ENCODE data around the gene UBR3.
A peak's percentile ranks its signal among the peaks of the same experiment; 100 is the strongest.

UBR3 gene

DNA sequence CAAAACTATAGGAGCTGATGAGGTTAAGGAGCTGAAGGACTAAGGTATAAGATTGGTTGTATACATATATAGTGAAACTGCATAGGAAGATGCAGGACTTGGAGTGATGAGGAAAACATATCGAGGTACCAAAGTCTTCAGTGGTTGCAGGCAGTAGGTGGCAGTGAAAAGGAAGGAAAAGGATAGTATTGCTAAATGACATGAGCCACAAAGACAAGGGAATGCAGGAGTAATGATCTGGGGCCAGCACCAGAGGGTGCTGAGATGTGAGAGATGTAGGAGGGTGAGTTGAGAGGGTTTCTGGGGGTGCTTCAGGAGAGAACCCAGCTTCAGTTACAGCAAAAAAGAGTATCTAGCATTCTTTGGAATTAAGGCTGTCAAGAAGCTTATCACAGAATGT, 178.4 kb downstream of the UBR3 start:
- peak; percentile 14 for DNase-seq (ENCODE audit: low spot score)

- DNase-seq (ENCODE audit: low spot score): no peak
These were observed 179.5 kb downstream of the UBR3 start for GRCh38 chr2:170006587-170007325.

DNA sequence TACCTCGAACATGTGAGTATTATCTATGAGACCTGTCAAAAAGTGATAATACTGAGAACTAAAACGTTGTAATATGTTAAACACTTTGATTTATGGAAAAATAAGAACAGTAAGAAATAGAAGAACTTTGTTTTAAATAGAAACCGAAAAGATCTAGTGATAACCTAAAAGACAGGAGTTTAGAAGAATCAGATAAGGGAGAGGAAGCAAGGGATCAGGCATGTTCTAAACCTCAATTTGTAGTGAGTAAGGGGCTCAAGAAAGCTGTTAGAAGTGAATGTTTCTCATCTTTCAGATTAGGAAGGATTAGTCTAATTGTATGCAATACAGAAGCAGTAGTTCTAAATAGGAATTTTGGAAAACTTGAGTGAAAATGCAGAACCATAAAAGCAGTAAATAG, 182.0 kb downstream of the UBR3 start:
- no peak for DNase-seq (ENCODE audit: low spot score)

DNA sequence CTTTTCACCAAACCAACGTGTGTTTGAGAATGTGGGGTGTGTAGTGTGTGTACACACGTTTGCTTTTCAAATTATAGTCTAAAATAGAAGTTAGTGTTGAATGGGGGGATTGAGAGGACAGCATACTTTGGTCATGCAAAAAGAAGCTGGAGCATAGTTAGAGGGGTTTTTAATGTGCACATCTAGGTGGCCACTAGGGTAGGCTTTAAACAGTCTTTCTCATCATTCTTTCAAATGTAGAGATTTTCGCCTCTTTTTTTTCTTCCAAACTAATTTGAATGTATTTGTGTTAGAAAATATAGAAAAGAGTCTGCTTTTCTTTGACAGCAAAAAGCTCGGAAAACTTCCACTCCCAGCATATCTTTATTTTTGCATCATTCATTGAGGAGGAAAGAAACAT, 185.5 kb downstream of the UBR3 start:
- DNase-seq (ENCODE audit: low spot score): no peak

- DNase-seq (ENCODE audit: low spot score): no peak
These were observed 186.7 kb downstream of the UBR3 start for GRCh38 chr2:170013802-170014551.

DNA sequence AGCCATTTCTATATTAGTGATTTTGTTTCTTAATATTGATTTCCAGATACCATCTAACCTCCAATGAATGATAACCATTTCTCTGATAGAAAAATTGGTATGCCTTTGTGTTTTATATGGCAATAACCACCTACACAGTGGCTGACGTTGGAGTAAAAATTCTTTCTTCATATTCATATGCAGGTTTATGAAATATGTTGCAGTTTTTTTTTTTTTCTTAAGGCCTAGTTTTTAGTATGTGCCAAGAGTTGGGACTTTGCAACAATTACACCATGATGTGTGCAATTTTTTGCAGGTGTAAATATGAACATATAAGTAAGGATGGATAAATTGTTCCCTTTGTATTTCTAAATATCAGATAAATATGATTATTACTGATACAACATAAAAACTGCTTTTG, 187.5 kb downstream of the UBR3 start:
- no peak for DNase-seq (ENCODE audit: low spot score)

DNA sequence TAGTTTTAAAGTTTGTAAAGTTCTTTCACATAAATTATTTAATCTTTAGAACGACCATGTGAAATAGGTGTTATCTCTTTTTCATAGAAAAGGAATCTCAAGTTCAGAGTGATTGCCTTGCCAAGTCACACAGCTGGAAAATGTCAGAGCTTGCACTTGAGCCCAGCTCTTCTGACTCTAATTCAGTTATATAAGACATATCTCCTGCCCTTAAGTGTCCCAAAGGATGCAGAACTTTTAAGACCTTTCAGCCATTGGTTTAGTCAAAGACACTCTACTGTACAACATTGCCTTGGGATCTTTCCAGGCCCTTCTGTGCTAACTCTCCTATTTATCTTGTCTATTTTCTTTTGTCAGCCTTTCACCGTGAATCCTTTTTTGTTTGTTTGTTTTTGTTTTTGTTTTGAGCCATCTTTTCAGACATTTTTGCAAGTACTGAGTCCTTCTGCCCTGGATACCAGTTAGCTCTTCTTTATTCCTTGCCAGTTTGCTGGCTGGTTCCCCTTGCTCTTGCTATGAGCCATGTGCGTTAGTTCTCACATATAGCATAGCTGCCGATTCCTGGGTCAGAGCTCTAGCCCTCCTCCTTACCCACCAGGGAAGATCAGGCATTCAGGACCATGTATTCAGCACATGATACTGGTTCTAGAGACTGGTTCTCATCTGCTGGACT, 190.7 kb downstream of the UBR3 start:
- DNase-seq (ENCODE audit: low spot score): no peak

- DNase-seq (ENCODE audit: low spot score): no peak
These were observed 192.0 kb downstream of the UBR3 start for GRCh38 chr2:170019060-170019805.

GRCh38 chr2:170020777-170021176, 193.5 kb downstream of the UBR3 start:
- no peak for DNase-seq (ENCODE audit: low spot score)

GRCh38 chr2:170022692-170023091, 195.4 kb downstream of the UBR3 start:
- peak; percentile 24 for DNase-seq (ENCODE audit: low spot score)

DNA sequence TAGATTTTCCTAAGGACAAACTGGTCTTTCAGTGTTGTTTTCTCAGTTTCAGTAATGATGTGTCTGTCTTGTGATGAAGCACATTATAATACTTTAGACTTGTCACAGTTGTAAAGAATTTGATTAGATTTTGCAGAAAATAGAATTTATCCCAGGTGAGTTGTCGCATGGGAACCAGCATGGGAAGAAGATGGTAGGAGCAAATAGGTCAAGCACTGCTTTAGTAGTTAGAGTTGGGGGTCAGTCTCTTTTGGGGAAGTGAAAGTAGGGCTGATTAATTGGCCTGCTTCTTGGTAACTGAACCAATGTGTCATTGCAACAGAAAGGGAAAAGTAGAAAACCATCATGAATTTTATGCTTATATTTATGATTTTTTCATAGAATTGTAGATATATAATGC, 197.5 kb downstream of the UBR3 start:
- no peak for DNase-seq (ENCODE audit: low spot score)

GRCh38 chr2:170025223-170025622, 198.0 kb downstream of the UBR3 start:
- no peak for DNase-seq (ENCODE audit: low spot score)

DNA sequence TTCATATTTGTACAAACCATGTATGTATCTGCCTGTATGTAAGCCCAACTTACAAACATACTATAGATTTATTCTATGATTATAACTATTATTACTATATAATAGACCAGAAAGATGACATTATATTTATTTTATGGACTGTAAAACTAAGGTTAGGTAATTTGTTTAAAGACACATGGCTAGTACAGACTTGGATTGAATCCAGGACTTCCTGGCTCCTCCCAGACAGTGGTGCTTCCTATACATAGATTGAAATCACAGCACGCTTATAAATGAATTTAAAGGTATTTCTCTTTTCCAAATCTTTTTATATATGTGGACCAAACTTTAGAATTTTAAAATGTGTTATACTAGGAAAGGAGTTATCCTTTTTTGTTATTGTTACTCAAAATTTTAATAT, 199.1 kb downstream of the UBR3 start:
- no peak for DNase-seq (ENCODE audit: low spot score)

- DNase-seq (ENCODE audit: low spot score): no peak
These were observed 202.3 kb downstream of the UBR3 start for GRCh38 chr2:170029551-170029950.

GRCh38 chr2:170030040-170030439, 202.8 kb downstream of the UBR3 start:
- DNase-seq (ENCODE audit: low spot score): no peak

DNA sequence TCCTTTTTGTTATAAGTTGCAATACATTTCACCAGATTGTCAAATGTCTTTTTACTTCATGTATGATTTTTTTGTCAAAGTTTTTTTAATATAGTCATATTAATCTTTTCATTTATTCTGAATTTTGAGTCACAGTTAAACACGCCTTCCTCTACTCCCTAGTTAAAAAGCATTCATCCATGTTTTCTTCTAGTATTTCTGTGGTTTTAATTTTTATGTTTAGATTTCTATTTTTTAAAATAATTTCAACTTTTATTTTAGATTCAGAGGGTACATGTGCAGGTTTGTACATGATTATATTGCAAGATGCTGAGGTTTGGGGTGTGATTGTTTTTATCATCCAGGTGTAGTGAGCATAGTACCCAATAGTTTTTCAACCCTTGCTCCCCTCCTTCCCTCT, 204.0 kb downstream of the UBR3 start:
- DNase-seq (ENCODE audit: low spot score): no peak

DNA sequence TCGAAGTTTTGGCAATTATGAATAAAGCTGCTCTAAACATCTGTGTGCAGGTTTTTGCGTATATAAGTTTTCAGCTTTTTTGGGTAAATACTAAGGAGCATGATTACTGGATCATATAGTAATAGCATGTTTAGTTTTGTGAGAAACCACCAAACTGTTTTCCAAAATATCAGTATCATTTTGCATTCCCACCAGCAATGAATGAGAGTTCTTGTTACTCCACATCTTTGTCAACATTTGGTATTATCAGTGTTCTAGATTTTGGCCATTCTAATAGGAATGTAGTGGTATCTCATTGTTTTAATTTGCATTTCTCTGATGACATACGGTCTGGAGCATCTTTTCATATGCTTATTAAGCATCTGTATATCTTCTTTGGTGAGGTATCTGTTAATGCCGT, 207.3 kb downstream of the UBR3 start:
- DNase-seq (ENCODE audit: low spot score): no peak

- no peak for DNase-seq (ENCODE audit: low spot score)
These were observed 211.5 kb downstream of the UBR3 start for GRCh38 chr2:170038734-170039133.

GRCh38 chr2:170039401-170040172, 212.3 kb downstream of the UBR3 start:
- DNase-seq (ENCODE audit: low spot score): no peak

DNA sequence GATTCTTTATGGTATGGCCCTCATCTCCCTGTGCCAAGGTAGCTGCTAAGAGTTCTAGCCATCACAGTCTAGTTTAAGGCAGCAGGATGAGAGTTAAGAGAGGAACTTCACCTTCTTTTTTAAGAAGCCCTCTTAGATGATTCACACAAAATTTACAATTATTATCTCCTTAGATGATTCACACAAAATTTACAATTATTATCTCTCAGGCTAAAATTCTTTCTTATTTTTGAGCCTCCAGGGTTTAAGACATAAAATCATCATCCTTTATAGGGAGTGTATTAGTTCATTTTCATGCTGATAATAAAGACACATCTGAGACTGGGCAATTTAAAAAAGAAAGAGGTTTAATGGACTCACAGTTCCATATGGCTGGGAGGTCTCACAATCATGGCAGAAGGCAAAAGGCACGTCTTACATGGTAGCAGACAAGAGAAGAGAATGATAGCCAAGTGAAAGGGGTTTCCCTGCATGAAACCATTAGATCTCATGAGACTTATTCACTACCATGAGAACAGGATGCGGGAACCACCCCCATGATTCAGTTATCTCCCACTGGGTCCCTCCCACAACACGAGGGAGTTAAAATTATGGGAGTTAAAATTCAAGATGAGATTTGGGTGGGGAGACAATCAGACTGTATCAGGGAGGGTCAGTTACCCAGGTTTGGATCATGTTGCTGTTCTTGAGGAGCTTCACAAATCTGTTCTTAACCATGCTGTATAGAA, 217.7 kb downstream of the UBR3 start:
- no peak for DNase-seq (ENCODE audit: low spot score)
